ENCODE data around the gene ETDA. TPM values are rescaled to one million over a fixed set of nuclear protein-coding genes. Genes with fewer than 3 reads are reported as not detected.

ETDA gene
- total RNA-seq, 4 donors from 2014 or later = not detected

DNA sequence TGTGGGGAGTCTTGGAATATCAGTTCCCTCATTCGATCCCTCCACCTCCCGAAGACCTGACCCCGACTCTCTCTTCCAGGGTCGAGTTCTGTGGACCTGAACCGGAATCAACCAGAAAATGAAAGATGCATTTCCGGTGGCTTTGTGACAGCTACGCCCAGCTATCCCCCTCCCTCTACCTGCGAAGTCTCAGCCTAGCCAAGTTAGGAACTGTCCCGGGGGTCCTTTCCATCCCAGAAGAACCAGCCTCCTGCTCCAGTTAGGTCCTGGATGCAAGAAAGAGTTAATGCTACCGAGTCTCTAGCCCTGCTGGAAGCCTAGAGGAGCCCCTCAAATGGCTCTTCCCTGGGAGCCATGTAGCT lies 44.1 kb downstream of the ETDA start:
- Histone ChIP-seq H3K4me1 (no peaks in the 10 kb centered on the region), H3K27me3 (no peaks in the 10 kb centered on the region), H3K9me3 (no peaks in the 10 kb centered on the region), H3K27ac (no peak overlapping the region), H3K4me3 (peak overlapping the region; percentile 18), H3K36me3 (peaks cover 9% of the 10 kb centered on the region)
- no peak for DNase-seq (ENCODE audit: low spot score in 2 of 2)
- WGBS = 39% methylated on average over 10 of the region's 10 CpGs
- TF ChIP-seq POLR2A (IDR thresholded peaks at IDR 0.05) (no peak), EP300 (IDR thresholded peaks at IDR 0.05) (no peak), POLR2AphosphoS5 (IDR thresholded peaks at IDR 0.05) (no peak)
- TF ChIP-seq, protein P1, sequence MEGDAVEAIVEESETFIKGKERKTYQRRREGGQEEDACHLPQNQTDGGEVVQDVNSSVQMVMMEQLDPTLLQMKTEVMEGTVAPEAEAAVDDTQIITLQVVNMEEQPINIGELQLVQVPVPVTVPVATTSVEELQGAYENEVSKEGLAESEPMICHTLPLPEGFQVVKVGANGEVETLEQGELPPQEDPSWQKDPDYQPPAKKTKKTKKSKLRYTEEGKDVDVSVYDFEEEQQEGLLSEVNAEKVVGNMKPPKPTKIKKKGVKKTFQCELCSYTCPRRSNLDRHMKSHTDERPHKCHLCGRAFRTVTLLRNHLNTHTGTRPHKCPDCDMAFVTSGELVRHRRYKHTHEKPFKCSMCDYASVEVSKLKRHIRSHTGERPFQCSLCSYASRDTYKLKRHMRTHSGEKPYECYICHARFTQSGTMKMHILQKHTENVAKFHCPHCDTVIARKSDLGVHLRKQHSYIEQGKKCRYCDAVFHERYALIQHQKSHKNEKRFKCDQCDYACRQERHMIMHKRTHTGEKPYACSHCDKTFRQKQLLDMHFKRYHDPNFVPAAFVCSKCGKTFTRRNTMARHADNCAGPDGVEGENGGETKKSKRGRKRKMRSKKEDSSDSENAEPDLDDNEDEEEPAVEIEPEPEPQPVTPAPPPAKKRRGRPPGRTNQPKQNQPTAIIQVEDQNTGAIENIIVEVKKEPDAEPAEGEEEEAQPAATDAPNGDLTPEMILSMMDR (IDR thresholded peaks at IDR 0.05) = no peak

DNA sequence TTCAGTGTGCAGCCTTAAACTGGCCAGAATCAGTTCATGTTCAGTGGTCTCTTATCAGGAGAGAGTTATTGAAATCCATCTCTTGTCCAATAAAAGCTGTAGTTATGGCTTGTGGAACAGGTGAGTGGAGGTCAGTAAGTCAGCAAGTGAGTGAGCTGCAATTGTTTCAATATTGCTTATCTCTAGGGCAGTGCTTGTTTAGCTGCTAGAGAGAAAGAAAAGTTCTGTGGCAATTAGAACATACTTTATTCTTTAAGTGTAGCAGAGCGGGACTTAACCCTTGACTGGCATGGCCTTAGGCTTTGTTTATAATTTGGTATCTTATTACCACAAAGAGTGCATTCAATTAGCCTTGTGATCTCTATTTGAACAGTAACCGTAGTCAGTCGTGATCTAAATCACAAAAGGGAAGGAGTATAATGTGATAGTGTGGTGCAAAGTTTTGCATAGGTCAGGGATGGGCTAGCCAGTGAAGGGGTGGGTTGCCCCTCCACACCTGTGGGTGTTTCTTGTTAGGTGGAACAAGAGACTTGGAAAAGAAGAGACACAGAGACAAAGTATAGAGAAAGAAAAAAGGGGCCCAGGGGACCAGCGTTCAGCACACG lies 50.5 kb downstream of the ETDA start:
- H3K4me3 ChIP-seq = no peak overlapping the region
- no peak overlapping the region for H3K27ac ChIP-seq
- TF ChIP-seq EP300 (IDR thresholded peaks at IDR 0.05) (no peak), POLR2A (IDR thresholded peaks at IDR 0.05) (no peak), POLR2AphosphoS5 (IDR thresholded peaks at IDR 0.05) (no peak)
- TF ChIP-seq, protein P1 (IDR thresholded peaks at IDR 0.05) = no peak
- no peaks in the 10 kb centered on the region for H3K27me3 ChIP-seq
- H3K9me3 ChIP-seq = no peaks in the 10 kb centered on the region
- no peak for DNase-seq (ENCODE audit: low spot score in 2 of 2)
- H3K4me1 ChIP-seq = no peaks in the 10 kb centered on the region
- WGBS = 53% methylated on average over 5 of the region's 5 CpGs
- H3K36me3 ChIP-seq = no peaks in the 10 kb centered on the region

Other genes starting within 250 kb of the ETDA start
- 10 to 100 TPM in 1 of 4 donors, 1 to 10 TPM in 3; 8.6 to 15.0 (median 9.6) TPM for gene RTL8B, start 229.5 kb upstream of the ETDA start, total RNA-seq
- 10 to 100 TPM; 45.9 to 64.3 (median 51.9) TPM for gene RTL8C, start 219.7 kb upstream of the ETDA start, total RNA-seq
- gene RTL8A, start 199.9 kb upstream of the ETDA start, total RNA-seq = 10 to 100 TPM; 13.7 to 24.5 (median 17.8) TPM
- gene SMIM10L2B, start 153.3 kb upstream of the ETDA start, total RNA-seq = 1 to 10 TPM; 1.4 to 3.1 (median 2.1) TPM
- gene ETDB, start 131.5 kb upstream of the ETDA start, total RNA-seq = not detected
- gene CT55, start 80.7 kb upstream of the ETDA start, total RNA-seq = not detected
- not detected for gene ETDC, start 57.4 kb downstream of the ETDA start, total RNA-seq
- 10 to 100 TPM in 1 of 4 donors, 1 to 10 TPM in 3; 2.5 to 15.4 (median 6.1) TPM for gene ZNF75D, start 92.0 kb downstream of the ETDA start, total RNA-seq
- 10 to 100 TPM in 1 of 4 donors, 1 to 10 TPM in 3; 1.4 to 10.3 (median 3.3) TPM for gene ZNF449, start 92.7 kb downstream of the ETDA start, total RNA-seq
- gene SMIM10L2A, start 169.9 kb downstream of the ETDA start, total RNA-seq = 1 to 10 TPM; 1.4 to 5.1 (median 3.3) TPM

Measured in suprapubic skin (tissue), 4 donors.